Measurements from ENCODE around the gene XIAP. TPM values are rescaled to one million over a fixed set of nuclear protein-coding genes. Genes with fewer than 3 reads are reported as not detected.
"Not testable (repeated sequence)": the region's sequence is repeated elsewhere in the genome, so short reads cannot be mapped to it uniquely, and the experiment has no call there.

XIAP gene
- total RNA-seq, 6 donors from 2014 or later = 28.3 to 64.2 (median 46.8) TPM

GRCh38 chrX:123835661-123836371, 24.0 kb upstream of the XIAP start:
- Histone ChIP-seq H3K4me3 (no peak overlapping the region), H3K9me3 (no peaks in the 10 kb centered on the region), H3K27me3 (no peaks in the 10 kb centered on the region), H3K36me3 (no peaks in the 10 kb centered on the region), H3K4me1 (no peaks in the 10 kb centered on the region), H3K27ac (no peak overlapping the region)
- ATAC-seq (ENCODE audit: low FRiP score in 2 of 2) = no peak
- 81% methylated on average over 6 of the region's 6 CpGs for WGBS, 2 donors
- TF ChIP-seq EP300 (IDR thresholded peaks at IDR 0.05) = no peak
- TF ChIP-seq POLR2A (IDR thresholded peaks at IDR 0.05) = no peak
- TF ChIP-seq POLR2AphosphoS5 (IDR thresholded peaks at IDR 0.05) = no peak
- no peak for TF ChIP-seq CTCF (IDR thresholded peaks at IDR 0.05)
- no peak for DNase-seq

- 87 to 100% methylated on average over 2 to 4 of the region's 4 CpGs for WGBS, 2 donors
- H3K27me3 ChIP-seq; H3K9me3 ChIP-seq; H3K27ac ChIP-seq; H3K4me3 ChIP-seq; H3K4me1 ChIP-seq; ATAC-seq (ENCODE audit: low FRiP score in 2 of 2); DNase-seq; H3K36me3 ChIP-seq: not testable (repeated sequence)
Measured at GRCh38 chrX:123845129-123845528, 14.7 kb upstream of the XIAP start.

- DNase-seq = no peak
- WGBS, 2 donors = 83 to 100% methylated on average over 6 to 7 of the region's 7 CpGs
- no peak overlapping the region for H3K27ac ChIP-seq
- H3K4me3 ChIP-seq = no peak overlapping the region
- H3K36me3 ChIP-seq = no peaks in the 10 kb centered on the region
- no peaks in the 10 kb centered on the region for H3K27me3 ChIP-seq
- H3K4me1 ChIP-seq = no peaks in the 10 kb centered on the region
- peak in 1 of 2 donors; percentile 82 for ATAC-seq (ENCODE audit: low FRiP score in 2 of 2)
- no peaks in the 10 kb centered on the region for H3K9me3 ChIP-seq
- TF ChIP-seq POLR2AphosphoS5 (IDR thresholded peaks at IDR 0.05) (no peak), EP300 (IDR thresholded peaks at IDR 0.05) (no peak), POLR2A (IDR thresholded peaks at IDR 0.05) (no peak)
Measured at GRCh38 chrX:123846577-123847038, 13.2 kb upstream of the XIAP start.

- no peaks in the 10 kb centered on the region for H3K4me1 ChIP-seq
- TF ChIP-seq POLR2AphosphoS5 (IDR thresholded peaks at IDR 0.05) (no peak), EP300 (IDR thresholded peaks at IDR 0.05) (no peak), CTCF (IDR thresholded peaks at IDR 0.05) (no peak), POLR2A (IDR thresholded peaks at IDR 0.05) (no peak)
- no peak overlapping the region for H3K27ac ChIP-seq
- WGBS, 2 donors = 71 to 82% methylated on average over 2 of the region's 2 CpGs
- no peaks in the 10 kb centered on the region for H3K27me3 ChIP-seq
- no peak for DNase-seq
- H3K9me3 ChIP-seq = no peaks in the 10 kb centered on the region
- ATAC-seq (ENCODE audit: low FRiP score in 2 of 2) = no peak
- H3K36me3 ChIP-seq = no peaks in the 10 kb centered on the region
- no peak overlapping the region for H3K4me3 ChIP-seq
Measured at GRCh38 chrX:123847056-123847455, 12.8 kb upstream of the XIAP start.

GRCh38 chrX:123849096-123849495, 10.8 kb upstream of the XIAP start:
- 95% methylated on average over 12 of the region's 12 CpGs; no CpG with 5 or more reads in 1 of the 2 donors for WGBS, 2 donors
- Histone ChIP-seq H3K27ac (no peak overlapping the region), H3K36me3 (no peaks in the 10 kb centered on the region), H3K27me3 (no peaks in the 10 kb centered on the region), H3K9me3 (no peaks in the 10 kb centered on the region), H3K4me1 (no peaks in the 10 kb centered on the region), H3K4me3 (no peak overlapping the region)
- ATAC-seq (ENCODE audit: low FRiP score in 2 of 2) (no peak), DNase-seq (no peak)
- TF ChIP-seq POLR2AphosphoS5 (IDR thresholded peaks at IDR 0.05) = no peak
- no peak for TF ChIP-seq CTCF (IDR thresholded peaks at IDR 0.05)
- no peak for TF ChIP-seq POLR2A (IDR thresholded peaks at IDR 0.05)
- TF ChIP-seq EP300 (IDR thresholded peaks at IDR 0.05) = no peak

GRCh38 chrX:123849906-123850305, 9.9 kb upstream of the XIAP start:
- not testable (repeated sequence) for H3K27ac ChIP-seq, H3K9me3 ChIP-seq
- 88 to 89% methylated on average over 9 of the region's 9 CpGs for WGBS, 2 donors

More at GRCh38 chrX:123849906-123850305, 9.9 kb upstream of the XIAP start:
- not testable (repeated sequence) for H3K27me3 ChIP-seq; ATAC-seq (ENCODE audit: low FRiP score in 2 of 2); H3K4me3 ChIP-seq; H3K4me1 ChIP-seq; H3K36me3 ChIP-seq; DNase-seq

Measured in upper lobe of left lung (tissue), 6 donors.